ENCODE measurements around the gene POMP.

The POMP gene

DNA sequence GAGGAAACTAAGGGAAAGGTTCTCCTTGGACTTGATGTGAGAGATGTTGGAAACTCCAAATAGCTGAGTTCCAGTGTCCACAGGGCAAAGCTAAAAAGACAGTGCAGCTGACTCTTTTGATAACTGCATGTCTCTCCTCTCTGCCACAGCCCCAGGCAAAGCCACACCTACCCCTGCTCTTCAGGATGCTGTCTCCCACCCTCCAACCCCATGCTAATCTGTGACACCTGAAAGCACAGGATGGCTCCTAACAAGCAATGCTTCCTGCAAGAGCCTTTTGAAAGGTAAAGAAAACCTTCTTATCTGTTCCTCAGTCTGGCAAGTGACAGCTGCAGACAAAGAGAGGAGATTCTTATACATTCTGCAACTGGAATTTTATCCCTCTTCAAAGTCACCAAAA lies 45.4 kb downstream of the POMP start:
- no peak for DNase-seq

DNA sequence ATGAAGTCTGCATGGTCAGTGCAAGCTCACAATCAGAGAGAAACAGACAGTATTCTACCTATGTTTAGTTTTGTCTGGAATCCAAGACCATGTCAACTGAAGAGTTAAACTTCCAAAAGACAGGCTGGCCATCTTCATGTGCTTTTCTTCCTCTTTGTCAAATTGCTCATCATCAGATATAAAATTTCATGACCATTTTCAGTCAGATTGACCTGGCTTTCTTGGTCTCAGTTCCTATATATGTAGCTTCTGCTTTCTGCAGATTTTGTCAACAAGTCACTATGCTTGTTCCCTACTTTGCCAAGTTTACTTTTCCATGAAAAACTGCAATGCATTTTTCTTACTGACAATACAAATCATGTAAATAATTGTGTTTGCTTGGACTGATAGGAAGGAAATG lies 46.0 kb downstream of the POMP start:
- DNase-seq = no peak

DNA sequence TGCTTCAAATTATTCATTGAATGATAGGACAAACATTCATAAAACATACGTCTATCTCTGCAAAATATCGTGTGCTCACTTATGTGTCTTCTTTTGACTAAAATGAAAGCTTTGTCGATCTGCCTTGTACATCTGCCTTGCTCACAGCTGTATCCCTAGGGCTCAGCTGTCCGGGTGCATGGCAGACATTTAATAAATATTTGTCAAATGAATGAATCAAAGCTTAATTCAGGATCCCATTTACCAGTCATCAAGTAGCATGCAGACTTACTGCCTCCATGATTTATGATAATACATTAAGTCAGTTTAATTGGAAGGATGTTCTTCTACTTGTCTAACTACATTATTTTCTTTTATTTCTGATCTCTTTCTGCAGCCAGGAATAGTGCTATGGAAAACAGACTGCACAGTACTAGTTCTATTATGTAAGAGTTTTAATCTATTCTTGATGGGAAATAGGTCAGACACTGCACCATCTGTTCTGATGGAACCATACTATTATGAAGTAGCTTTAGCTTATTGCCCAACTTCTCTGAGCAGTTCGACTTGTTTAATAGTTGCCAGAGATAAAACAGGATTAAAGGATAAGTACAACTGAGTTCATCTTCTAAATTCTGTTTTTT lies 46.6 kb downstream of the POMP start:
- no peak for DNase-seq

DNA sequence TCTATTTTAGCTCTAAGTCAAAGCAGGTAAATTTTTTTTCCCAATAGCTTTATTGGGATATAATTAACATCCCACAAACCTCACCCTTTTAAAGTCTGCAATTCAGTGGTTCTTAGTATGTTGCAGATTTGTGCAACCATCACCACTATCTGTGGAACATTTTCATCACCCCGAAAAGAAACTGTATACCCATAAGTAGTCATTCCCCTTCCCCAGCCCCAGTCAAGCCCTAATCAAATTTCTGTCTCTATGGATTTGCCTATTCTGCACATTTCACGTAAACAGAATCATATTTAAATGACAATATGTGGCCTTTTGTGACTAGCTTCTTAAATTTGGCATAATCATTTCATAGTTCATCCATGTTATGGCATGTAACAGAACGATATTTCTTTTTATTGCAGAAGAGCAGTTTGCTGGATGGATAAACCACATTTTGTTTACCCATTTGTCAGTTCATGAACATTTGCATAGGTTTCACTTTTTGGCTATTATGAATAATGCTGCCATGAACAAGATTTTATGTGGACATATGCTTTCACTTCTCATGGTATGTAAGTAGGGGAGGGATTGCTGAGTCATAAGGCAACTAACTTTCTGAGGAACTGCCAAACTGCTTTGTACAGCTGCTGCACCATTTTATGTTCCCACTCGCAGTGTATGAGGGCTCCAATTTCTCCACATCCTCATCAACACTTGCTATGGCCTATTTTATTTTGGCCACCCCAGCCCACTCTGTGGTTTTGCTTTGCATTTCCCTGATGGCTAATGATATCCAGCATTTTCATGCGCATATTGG lies 48.9 kb downstream of the POMP start:
- no peak for DNase-seq

DNA sequence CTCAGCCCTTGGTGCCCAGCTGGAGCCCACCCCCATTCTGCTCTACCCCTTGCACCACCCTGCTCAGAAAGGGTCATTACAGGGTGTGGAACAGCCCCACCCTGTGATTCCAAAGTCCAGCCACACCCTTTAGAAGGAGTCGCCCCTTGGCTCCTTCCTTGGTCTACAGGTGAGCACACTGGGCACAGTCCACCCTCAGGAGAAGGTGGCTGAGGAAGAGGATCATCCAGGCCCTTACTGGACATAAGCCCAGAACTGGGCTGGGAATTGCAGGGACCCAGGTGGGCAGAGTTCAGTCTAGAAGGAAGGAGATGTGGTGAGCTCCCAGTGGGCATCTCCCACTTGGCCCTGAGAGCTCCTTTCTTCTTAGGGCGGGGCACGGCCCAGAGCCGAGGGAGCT lies 51.2 kb downstream of the POMP start:
- no peak for DNase-seq

DNA sequence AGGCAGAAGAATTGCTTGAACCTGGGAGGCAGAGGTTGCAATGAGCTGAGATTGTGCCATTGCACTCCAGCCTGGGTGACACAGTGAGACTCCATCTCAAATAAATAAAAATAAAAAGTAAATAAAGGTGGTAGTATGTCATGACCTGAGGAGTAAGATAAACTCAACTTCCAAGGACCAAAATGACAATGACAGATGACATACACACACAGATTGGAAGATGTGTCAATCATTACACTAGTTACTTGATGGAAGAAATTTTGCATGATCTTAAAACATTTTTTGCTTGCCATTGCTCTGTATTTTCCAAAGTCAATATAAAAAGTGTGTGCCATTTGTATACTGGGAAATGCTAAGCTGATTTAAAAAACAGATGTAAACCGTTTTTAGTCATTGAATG lies 55.7 kb downstream of the POMP start:
- no peak for DNase-seq

DNA sequence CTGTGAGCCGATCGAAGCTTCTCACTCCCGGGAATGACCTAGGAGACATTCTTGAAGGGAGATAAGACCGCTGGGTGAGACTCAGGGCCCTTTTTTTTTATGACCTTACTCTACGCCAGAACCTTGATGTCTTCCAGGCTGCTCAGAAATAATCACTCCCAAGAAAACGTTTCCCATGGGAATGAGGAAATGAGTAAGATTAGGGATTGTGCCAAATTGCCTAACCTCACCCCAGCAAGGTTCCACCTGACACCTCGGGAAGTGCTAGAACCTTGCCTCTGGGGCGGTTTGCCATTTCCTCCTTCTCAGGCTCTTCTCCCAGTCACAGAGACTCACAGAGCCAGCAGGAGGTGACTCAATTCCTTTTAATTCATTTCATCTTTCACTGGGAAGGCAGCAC lies 57.6 kb downstream of the POMP start:
- no peak for DNase-seq

DNA sequence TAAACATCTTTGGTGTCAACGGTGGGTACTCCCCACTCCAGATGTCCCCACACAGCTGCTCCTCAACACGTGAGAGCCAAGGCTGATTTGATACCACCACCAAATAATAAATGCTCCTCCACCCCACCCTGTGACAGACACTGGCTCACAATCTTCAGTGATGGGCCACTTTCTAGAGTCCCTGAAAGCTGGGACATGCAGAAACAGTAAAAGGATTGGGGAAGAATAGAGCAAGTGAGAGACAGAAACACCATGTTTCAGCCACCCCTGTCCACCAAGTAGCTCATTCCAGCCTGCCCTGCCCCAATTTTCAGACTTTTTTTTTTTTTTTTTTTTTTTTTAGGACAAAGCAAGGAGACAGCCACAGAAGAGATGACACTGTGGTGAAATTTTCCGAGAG lies 58.2 kb downstream of the POMP start:
- DNase-seq = no peak

DNA sequence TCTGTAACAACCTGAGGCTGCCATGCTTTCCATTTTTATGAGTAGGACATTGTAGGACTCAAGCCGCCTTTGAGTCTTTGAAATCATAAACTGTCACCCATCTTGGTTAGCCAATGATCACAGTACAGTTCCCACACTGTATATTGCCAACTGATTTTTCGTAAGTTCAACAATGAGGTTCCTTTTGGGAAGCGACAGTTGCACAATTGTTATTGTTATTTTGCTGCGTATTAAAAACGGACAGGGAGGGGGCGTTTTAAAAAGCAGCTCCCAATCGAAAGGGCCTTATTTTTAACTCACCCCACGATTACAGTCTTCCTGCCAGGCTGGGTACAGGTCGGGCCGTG lies 59.2 kb downstream of the POMP start:
- no peak for DNase-seq

DNA sequence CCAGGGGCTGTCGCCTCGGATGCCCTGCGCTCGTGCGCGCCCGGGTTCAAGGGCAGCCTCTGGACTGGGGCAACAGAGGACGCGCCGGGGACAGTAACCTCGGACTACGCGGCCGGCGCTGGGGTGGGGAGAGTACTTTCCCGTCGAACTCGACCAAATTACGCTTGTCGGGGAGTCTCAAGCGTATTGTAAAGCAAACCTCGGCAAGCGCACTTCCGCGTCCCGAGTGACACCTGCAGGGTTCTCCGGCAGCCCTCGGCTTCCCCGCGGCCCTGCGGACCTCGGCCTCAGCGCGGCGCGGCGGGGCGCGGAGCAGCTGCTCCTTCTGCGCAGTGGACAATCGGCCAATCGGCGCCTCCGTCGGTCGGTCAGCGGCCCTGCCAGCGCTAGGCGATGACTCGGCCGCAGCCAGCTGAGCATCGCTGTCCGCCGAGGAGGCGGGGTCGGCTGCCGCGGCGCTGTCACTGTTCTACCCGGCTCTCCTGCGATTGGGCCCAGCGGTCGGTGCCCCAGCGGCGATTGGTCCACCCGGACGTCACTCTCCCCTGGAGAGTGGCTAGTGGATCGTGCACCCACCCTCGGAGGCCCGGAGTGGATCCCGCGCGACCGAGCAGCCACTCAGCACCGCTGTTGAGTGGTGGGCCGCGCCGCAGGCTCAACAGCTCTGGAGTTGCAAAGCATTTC lies 59.8 kb downstream of the POMP start, which contains the start of gene SLC46A3:
Gene SLC46A3, minus strand, starts transcription at position 428 of the 684 bp plus-strand sequence. CDS start 972 bp downstream, outside the sequence.
- peak; percentile 94 for DNase-seq

DNA sequence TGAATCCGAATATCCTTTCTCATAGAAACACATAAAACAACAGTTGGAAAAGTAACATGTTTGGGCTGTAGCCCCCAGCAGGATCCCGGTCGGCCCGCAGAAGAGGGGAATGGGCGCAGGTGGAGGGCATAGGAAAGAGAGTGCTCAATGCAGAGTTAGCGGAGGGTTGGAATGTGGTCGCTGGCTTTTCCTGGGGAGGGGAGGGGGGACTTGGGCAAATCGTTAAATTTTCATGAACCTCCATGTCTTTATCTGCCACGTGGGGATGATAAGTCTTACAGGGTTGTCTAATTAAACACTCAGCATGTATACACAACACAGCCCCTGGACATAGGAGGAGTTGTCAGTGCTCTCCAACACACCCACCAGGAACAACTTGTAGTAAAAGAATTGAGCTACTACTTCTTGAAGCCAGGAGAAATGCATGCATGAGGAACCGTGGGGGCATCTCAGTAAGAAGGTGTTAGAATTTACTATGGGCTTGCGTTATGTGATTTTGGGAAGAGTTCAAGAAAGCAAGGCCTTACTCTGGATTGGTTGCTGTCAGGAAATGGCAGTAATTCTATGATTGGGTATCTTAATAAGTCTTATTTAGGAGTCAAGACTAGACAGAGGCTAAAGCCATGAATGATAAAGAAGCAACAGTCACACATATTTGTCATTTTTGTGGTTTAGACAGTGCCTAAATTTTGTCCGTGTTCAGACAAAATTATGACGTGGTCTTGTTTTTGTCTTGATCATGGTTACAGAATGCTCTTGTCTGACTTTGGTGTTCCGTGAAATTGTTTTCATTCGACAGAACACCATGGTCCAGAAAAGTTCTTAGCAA lies 60.5 kb downstream of the POMP start:
- no peak for DNase-seq

DNA sequence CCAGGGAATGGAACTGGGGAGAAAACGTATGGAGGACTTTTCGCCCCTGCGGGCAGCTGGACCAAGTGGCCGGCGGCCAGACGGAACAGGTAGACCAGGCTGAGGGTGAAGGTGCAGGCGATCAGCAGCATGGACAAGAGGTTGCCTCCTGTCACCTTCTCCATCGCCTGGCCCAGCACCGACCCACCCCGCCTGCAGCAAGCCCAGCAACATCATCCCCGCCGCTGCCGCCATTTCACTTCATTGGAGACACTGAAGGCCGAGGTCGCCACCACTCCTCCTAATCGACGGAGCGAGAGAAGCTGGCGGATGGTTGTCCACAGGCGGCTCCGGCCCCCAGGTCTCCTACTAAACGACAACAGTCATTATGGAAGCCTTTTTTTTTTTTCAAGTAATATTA lies 64.9 kb downstream of the POMP start:
- DNase-seq = no peak

DNA sequence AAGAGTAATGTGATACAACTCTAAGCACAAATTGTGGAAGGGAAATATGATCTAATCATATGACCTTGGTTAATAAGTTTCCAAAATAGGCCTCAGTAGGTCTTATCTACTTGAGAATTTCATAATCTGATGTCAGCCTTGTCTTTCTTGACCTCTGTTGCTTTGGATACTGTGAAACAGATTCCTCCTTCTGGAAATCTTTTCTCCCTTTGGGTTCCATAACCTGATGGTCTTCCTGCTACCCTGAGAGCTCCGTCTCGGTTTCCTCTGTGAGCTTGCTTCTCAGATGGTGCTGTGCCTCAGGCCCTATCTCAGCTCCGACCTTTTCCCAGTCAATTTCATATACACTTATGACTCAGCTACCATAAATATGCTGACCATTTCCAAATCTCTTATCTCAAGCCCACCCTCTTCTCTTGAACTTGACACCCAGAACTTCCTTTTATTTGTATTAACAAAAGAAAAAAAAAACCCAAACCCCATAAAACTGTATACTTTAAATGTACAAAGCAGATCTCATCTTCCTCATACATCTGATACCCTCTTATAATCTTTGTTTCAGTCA lies 66.2 kb downstream of the POMP start:
- no peak for DNase-seq
